Effector memory CD4-positive, alpha-beta T cell (primary cell): Measurements from ENCODE around the gene DNAH17.

Experiments used
- DNase-seq, 3 donors: peaks; one replicate each; pipeline ENCODE4 v3.0.0-alpha.2; 2020
- H3K27ac ChIP-seq: 2 replicates; pipeline ENCODE4 v1.7.0; 2013; ENCODE audit warnings: mild to moderate bottlenecking, low read length, moderate library complexity; ENCODE audit not compliant: insufficient read depth, poor library complexity, severe bottlenecking
- H3K27me3 ChIP-seq: replicated peaks from 2 replicates; pipeline ENCODE4 v1.7.0; 2013; ENCODE audit warnings: mild to moderate bottlenecking, low read length; ENCODE audit not compliant: insufficient read depth, control insufficient read depth, poor library complexity, severe bottlenecking
- H3K36me3 ChIP-seq: 2 replicates; pipeline ENCODE4 v1.7.0; 2013; ENCODE audit warnings: mild to moderate bottlenecking, low read length, moderate library complexity; ENCODE audit not compliant: control insufficient read depth, insufficient read depth
- H3K4me1 ChIP-seq: 2 replicates; pipeline ENCODE4 v1.7.0; 2013; ENCODE audit warnings: low read length, mild to moderate bottlenecking; ENCODE audit not compliant: control insufficient read depth, insufficient read depth, poor library complexity, severe bottlenecking
- H3K4me3 ChIP-seq: 2 replicates; pipeline ENCODE4 v1.7.0; 2013; ENCODE audit warnings: low read length, low read depth, mild to moderate bottlenecking; ENCODE audit not compliant: insufficient read depth, poor library complexity, severe bottlenecking
- H3K9me3 ChIP-seq: 2 replicates; pipeline ENCODE4 v1.7.0; 2013; ENCODE audit warnings: mild to moderate bottlenecking, low read length, moderate library complexity; ENCODE audit not compliant: control insufficient read depth

The DNAH17 gene

DNA sequence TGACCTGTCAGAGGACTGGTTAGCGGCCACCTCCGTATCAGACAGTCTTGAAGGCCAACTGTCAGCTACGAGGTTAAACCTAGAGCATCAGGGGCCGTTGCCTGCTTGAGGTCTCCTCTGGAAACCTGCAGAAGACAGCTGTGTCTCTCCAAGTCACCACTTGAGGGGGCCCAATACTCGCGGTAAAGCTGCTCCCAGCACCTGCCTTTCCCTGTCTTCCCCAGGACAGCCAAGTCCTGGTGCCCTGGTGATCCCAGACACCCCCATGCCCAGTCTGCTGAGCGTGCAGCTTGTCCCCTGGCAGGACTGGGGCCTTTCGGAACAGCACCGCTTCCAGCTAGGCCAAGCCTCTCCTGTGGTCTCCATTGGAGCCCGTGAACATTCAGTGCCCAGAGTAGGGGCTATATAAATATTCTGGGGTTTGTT, 80.1 kb downstream of the DNAH17 start:
- no peaks in the 10 kb centered on the region for H3K27me3 ChIP-seq
- peak; percentile 27 to 44 (median 32) for DNase-seq
- H3K9me3 ChIP-seq = no peaks in the 10 kb centered on the region

DNA sequence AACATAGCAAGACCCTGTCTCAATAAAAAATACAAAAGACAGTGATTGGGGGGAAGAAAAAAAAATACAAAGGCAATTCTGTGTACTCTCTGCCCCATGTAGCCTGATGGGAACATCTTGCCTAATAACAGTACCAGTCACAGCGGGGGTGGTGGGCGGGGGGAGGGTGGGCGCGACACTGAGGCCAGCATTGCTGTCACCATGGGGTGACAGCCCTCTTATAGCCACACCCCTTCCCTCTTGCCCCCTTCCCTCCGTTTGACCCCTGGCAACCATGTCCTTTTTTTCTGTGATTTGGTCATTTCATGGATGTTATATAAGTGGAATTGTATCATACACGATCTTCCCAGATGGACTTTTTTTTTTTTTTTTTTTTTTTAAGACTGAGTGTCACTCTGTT, 80.9 kb downstream of the DNAH17 start:
- DNase-seq = no peak

More for the DNA sequence above, 80.1 kb downstream of the DNAH17 start:
- H3K4me3 ChIP-seq = no peak overlapping the region
- no peaks in the 10 kb centered on the region for H3K36me3 ChIP-seq
- no peak overlapping the region for H3K27ac ChIP-seq
- no peaks in the 10 kb centered on the region for H3K4me1 ChIP-seq

DNA sequence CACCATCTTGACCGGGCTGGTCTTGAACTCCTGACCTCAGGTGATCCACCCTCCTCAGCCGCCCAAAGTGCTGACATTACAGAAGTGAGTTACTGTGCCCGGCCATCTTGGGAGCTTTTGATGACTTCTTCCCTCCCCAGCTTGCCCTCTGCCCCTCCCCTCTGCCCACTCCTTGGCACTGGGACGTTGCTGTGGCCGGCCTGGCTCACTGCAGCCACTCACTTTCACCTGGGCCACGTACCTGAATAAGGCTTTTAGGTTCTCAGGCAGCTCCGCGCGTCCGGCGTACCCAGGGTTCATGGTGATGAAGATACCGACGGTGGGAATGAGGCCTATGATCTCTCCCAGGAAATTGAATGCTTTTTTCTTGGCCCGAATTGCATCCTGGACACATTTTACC, 81.6 kb downstream of the DNAH17 start:
- Histone ChIP-seq H3K9me3 (no peaks in the 10 kb centered on the region), H3K36me3 (no peaks in the 10 kb centered on the region), H3K27ac (no peak overlapping the region), H3K27me3 (no peaks in the 10 kb centered on the region), H3K4me3 (no peak overlapping the region), H3K4me1 (no peaks in the 10 kb centered on the region)
- no peak for DNase-seq

More for the DNA sequence above, 80.9 kb downstream of the DNAH17 start:
- no peaks in the 10 kb centered on the region for H3K36me3 ChIP-seq
- no peak overlapping the region for H3K27ac ChIP-seq
- no peaks in the 10 kb centered on the region for H3K9me3 ChIP-seq
- no peak overlapping the region for H3K4me3 ChIP-seq
- no peaks in the 10 kb centered on the region for H3K4me1 ChIP-seq
- H3K27me3 ChIP-seq = no peaks in the 10 kb centered on the region

DNA sequence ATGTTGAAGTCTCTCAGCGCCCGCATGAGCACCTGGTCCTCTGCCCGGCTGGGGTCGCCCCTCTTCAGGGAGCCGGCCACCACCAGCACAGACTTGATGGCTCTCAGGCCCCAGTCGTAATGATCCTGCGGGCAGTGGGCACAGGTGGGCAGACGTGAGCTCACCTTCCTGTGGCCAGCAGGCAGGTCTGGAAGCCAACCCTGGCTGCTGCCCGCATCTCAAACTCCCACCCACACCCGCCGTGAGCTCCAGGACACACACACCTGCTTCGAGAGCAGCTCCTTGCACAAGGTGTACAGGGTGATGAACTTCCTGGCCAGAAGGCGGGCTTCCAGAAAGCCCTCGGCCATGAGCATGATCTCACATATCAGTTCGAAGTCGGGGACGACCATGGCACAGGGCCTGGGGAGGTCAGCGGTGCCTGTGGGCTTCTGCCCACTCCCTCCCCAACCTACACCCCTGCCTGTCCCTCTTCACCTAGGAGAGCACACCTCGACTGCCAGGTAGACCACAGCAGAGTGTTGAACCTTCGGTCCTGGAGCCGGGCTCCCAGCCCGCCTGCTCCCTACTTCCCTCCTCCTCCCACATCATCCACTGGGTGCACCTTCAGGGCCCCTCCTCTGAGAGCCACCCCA, 82.4 kb downstream of the DNAH17 start:
- H3K9me3 ChIP-seq = no peaks in the 10 kb centered on the region
- no peak overlapping the region for H3K4me3 ChIP-seq
- no peak for DNase-seq
- H3K27me3 ChIP-seq = no peaks in the 10 kb centered on the region
- H3K4me1 ChIP-seq = no peaks in the 10 kb centered on the region
- H3K27ac ChIP-seq = no peak overlapping the region
- no peaks in the 10 kb centered on the region for H3K36me3 ChIP-seq

DNA sequence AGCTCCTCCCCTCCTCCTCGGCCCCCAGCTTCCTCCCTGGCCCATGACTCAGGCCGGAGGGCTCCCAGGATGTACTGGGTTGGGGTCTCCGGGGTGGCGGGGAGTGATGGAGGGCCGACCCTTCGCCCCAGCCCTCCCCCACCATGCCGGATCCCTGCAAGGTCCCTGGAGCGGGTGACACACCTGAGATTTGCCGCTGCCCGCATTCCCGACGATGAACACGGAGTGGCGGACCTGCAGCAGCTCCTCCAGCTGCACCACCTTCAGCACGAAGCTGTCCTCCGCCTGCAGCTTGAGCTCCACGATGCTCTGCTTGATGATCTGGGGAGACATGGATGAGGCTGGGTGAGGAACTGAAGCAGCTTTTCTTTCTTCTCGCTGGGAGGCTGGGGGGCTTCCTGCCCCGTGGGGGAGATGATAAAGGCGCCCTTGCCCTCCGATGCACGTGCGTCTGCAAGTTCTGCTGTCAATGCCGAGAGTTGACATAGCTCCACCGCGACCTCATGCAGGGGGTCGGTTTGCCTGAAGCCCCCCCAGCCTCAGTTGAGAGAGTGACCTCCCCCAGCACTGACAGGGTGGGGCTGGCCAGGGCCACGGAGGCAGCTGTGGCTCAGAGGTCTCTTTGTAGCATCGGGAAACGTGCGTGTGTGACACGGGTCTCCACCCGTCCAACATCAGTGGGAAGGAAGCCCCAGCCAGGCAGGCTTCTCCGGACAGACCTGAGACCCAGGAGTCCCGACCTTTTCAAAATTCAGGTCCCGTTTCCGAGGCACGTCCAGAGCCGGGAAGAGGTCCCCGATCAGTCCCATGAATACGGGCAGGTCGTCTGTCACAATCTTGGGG, 83.1 kb downstream of the DNAH17 start:
- DNase-seq = no peak
- Histone ChIP-seq H3K9me3 (no peaks in the 10 kb centered on the region), H3K27ac (no peak overlapping the region), H3K4me1 (no peaks in the 10 kb centered on the region), H3K4me3 (no peak overlapping the region), H3K27me3 (no peaks in the 10 kb centered on the region), H3K36me3 (no peaks in the 10 kb centered on the region)

DNA sequence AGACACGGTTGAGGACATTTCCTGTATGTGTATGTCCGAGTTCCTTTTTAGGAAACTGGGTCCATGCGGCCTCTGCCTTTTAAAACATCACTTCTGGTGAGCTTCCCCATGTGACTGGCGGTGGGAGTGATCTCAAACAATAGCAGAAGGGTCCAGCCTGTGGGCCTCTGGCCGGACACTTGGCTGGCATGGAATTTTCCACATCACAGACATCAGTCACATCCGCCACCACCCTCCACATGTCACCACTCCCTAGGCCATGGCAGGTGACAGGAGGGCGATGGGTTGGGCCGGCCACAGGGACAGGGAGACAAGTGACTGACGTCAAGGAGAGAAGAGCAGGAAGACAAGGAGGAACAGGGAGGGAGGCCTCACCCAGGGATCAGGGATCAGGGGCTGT, 83.7 kb downstream of the DNAH17 start:
- DNase-seq = no peak
- no peaks in the 10 kb centered on the region for H3K36me3 ChIP-seq
- H3K4me1 ChIP-seq = no peaks in the 10 kb centered on the region
- no peaks in the 10 kb centered on the region for H3K27me3 ChIP-seq
- no peaks in the 10 kb centered on the region for H3K9me3 ChIP-seq
- no peak overlapping the region for H3K4me3 ChIP-seq
- no peak overlapping the region for H3K27ac ChIP-seq

DNA sequence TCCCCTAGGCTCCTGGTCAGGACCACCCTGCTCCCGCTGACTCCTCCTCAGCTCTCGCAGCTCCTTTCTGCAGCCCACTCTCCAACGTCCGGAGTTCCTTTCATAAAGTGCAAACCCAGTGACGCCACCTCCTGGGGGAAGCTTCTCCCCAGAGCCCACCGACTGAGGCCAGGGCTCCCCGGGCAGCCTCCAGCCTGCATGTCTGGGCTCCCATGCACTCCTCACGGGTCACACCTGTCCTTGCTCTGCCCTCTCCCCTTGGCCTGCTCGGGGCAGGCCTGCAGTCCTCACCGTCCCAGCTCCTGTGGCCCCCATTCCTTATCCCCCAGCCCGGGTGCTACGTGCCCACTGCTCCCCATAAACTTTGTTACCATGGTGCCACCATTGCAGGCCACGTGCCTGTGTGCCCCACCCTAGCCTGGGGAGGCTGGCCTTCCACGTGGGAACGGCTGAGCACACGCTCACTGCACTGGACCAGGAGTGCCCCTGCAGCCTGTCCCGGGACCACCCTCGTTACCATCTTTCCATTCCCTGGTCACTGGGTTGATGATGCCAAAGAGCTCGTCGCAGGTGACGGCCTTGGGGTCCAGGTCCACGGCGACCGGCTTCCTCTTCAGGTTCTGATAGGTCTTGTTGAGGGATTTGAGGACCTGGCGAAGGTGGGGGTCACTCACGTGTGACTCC, 84.9 kb downstream of the DNAH17 start:
- Histone ChIP-seq H3K9me3 (no peaks in the 10 kb centered on the region), H3K36me3 (no peaks in the 10 kb centered on the region), H3K27me3 (no peaks in the 10 kb centered on the region), H3K4me3 (no peak overlapping the region), H3K4me1 (no peaks in the 10 kb centered on the region), H3K27ac (no peak overlapping the region)
- no peak for DNase-seq

DNA sequence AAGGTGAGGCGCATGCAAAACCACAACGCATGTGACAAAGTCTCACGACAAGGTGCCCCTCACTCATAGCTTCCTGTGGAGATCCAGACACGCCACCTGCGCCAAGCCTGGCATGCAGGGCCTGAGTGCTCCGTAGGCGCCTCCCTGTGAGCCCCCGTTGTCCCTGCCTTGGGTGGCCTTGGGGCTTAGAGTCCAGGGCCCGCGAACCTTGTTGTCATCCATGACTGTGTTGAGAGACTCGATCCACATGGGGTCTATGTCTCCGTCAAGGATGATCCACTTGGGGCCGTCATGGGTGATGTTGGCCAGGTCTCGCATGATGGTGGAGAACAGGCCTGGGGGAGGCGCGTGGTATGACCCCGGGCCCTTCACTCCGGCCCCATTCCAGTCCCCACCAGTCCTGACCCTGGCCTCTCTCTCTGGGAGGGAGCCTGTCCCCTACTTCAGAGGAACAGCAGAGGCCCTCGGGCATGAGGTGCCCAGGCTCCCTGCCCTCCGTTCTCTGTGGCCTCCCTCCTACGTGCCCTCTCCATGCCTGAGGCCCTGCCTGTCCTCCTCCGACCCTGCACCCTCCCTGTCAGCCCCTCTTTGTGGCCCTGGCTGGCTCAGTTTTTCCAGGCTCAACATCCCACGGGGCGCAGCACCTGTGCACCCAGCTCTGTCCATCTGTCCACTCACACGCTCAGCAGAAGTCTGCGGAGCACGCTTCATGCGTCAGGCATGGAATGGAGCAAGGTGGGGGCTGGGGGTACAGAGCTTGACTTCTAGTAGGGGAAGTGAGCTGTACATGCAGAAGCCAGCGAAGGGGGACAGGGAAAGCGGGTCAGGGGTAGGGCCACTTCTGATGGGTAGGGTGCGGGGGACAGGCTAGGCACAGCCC, 85.7 kb downstream of the DNAH17 start:
- no peak overlapping the region for H3K27ac ChIP-seq
- no peaks in the 10 kb centered on the region for H3K9me3 ChIP-seq
- no peak for DNase-seq
- no peaks in the 10 kb centered on the region for H3K27me3 ChIP-seq
- no peaks in the 10 kb centered on the region for H3K4me1 ChIP-seq
- H3K4me3 ChIP-seq = no peak overlapping the region
- H3K36me3 ChIP-seq = no peaks in the 10 kb centered on the region

DNA sequence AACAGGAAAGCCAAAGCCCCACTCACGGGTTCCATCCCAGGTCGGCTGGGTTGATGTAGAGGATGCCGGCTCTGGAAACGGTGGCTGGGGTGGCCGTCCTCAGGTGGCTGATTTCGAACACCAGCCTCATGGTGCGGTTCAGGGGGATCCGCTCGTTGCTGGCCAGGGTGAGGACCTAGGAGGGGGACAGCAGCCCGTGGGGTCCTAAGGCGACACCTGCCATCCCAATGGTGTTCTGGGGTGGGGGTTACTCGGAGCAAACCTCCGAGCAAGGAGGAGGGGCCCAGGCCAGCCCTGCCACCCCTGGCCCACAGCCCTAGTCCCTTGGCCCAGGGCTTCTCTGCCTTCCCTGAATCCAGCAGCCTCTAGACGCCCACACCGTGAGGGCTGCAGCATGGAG, 86.5 kb downstream of the DNAH17 start:
- Histone ChIP-seq H3K36me3 (no peaks in the 10 kb centered on the region), H3K9me3 (no peaks in the 10 kb centered on the region), H3K4me1 (no peaks in the 10 kb centered on the region), H3K27me3 (no peaks in the 10 kb centered on the region), H3K4me3 (no peak overlapping the region), H3K27ac (no peak overlapping the region)
- no peak for DNase-seq
